ENCODE data around the gene LUC7L3. TPM values are rescaled to one million over a fixed set of nuclear protein-coding genes. Genes with fewer than 3 reads are reported as not detected.
"Not testable (repeated sequence)": the region's sequence is repeated elsewhere in the genome, so short reads cannot be mapped to it uniquely, and the experiment has no call there.

Gene LUC7L3
- total RNA-seq, 1 donor = 72.9 TPM

DNA sequence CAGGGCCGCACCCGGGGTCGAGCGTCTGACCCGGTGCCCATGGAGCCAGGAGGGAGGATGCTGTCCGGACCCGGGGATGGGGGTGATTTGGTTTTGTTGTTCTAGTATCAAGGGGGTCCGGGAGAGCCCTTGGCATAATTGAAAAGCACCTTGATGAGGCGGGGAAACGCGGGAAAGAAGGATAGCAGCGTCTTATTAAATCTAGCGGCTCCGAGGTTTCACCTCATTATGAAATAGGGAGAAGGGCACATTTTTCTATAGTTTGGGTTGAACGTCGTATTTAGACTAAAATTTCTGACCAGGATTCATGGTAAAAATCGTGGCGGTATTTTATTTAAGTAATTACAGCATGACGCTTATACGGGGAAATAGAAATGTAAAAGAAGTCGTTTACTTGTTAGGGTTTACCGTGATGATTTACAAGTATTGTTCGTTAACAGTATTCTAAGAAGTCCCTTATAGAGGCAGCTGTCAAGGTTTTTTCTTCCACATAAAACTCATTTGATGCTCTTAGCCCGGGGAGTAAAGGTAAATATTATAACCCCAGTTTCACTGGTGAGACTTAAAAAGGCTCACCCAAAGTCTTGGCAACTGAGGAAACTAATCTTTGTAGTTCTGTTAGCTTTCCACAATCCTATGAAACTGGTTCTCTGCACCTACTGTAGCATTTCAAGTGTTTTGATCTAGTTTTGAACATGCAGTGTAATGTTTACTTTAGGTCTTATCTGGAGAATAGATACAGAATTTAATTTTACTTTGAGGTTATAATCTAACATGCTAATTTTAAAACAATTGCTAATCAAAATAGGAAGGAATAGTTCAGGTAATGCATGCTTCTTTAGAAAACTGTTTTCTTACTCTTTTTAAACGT, 756 bp downstream of the LUC7L3 start:
- H3K4me3 ChIP-seq (ENCODE audit: low read length) = peak overlapping the region; percentile 97
- no peaks in the 10 kb centered on the region for H3K27me3 ChIP-seq (ENCODE audit: insufficient read depth, low read length)
- H3K4me1 ChIP-seq (ENCODE audit: insufficient read depth, low read length) = peaks cover 69% of the 10 kb centered on the region
- H3K9me3 ChIP-seq (ENCODE audit: low read depth, low read length) = no peaks in the 10 kb centered on the region

DNA sequence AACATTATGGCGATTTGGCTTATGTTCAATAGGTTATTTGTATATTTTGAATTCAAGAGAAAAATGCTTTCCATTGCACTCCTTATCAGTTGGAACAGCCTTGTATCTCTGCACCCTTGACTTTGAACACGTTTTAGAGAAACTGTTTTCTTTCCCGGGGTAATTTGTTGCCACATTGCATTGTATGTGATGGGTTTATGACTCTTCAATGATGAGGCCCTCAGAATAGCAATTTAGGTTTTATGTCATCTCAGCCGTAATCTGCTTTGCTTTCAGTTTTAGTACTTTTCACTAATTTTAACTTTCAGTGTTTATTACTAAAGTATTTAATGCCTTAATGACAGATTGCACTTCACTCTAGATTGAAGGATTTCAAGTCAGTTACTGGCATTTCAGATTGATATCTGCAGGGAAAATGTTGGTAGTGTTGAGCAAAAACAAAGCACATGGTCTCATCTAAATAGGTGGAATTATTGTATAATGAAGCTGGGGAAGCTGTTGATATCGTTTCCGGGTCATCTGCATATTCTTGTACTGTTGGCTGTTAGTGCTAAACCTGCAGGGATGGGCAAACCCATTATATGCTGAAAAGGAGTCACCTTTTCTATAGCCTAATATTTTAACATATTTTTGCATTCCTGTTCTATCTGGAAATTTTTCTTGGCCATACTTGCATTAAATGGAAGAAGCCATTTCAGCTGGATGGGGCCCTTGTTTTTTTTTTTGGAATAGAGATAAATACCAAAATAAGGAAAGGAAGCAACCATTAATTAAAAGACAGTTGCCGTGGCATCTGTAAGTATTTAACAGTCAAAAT, 2.0 kb downstream of the LUC7L3 start:
- Histone ChIP-seq H3K9me3 (ENCODE audit: low read depth, low read length) (no peaks in the 10 kb centered on the region), H3K4me3 (ENCODE audit: low read length) (peak overlapping the region; percentile 97), H3K27me3 (ENCODE audit: insufficient read depth, low read length) (no peaks in the 10 kb centered on the region), H3K4me1 (ENCODE audit: insufficient read depth, low read length) (peaks cover 62% of the 10 kb centered on the region)

DNA sequence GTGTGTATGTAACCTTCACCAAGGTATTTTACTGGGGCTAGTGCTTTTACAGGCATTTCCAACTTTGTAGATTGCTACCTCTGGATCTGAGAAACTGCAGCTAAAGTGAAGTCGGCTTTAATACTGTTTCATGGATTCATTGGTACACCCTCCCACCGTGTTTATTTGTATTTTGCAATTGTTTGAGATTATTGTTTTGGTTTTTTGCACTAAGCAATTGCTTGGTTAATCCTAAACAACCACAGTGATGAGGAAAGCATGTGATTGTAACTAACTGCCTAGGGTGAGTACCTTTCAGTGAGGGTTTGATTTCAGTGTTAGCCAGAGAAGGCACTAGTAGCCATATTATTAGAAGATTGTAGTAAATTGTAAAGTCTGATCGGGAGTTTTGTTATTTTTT, 3.3 kb downstream of the LUC7L3 start:
- H3K4me1 ChIP-seq (ENCODE audit: insufficient read depth, low read length) = peaks cover 62% of the 10 kb centered on the region
- no peaks in the 10 kb centered on the region for H3K9me3 ChIP-seq (ENCODE audit: low read depth, low read length)
- no peak overlapping the region for H3K4me3 ChIP-seq (ENCODE audit: low read length)
- H3K27me3 ChIP-seq (ENCODE audit: insufficient read depth, low read length) = no peaks in the 10 kb centered on the region

DNA sequence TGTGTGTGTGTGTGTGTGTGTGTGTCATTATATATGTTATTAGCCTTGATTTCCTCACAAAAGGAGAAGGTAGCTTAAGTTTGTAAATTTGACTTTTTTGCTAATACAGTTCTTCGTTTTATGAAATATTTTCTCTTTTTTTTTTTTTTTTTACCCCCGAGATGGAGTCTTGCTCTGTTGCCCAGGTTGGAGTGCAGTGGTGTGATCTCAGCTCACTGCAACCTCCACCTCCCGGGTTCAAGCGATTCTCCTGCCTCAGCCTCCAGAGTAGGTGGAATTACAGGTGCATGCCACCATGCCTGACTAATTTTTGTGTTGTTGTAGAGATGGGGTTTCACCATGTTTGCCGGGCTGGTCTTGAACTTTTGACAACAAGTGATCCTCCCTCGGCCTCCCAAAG, 5.2 kb downstream of the LUC7L3 start:
- not testable (repeated sequence) for H3K4me3 ChIP-seq (ENCODE audit: low read length); H3K9me3 ChIP-seq (ENCODE audit: low read depth, low read length); H3K27me3 ChIP-seq (ENCODE audit: insufficient read depth, low read length)
- H3K4me1 ChIP-seq (ENCODE audit: insufficient read depth, low read length) = peaks cover 56% of the 10 kb centered on the region

DNA sequence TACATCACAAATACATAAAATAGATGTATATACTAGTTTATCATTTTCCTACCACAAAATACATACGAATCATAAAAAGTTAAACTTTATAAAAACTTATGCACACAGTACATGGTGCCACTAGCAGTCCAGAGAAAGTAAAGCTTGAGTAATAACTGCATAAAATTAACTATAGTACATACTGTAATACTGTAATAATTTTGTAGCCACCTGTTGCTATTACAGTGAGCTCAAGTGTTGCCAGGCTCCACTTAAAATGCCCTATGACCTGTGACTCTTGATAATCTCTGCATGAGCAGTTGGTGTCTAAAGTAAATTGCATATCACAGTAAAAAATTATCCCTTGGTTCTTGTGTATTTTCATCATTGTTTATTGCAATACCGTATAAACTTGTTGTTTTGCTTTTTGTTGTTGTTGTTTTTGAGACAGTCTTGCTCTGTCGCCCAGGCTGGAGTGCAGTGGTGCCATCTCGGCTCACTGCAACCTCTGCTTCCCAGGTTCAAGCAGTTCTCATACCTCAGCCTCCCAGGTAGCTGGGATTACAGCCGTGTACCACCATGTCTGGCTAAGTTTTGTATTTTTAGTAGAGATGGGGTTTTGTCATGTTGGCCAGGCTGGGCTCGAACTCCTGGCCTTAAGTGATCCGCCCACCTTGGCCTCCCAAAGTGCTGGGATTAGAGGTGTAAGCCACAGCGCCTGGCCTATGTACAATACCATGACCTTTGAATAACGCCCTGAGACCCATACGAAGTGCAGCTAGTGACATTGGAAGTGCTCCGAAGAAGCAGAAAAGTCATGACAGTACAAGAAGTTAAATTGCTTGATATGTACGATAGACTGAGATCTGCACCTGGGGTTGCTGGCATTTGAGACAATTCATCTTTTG, 6.6 kb downstream of the LUC7L3 start:
- Histone ChIP-seq H3K4me1 (ENCODE audit: insufficient read depth, low read length) (peaks cover 63% of the 10 kb centered on the region), H3K27me3 (ENCODE audit: insufficient read depth, low read length) (no peaks in the 10 kb centered on the region), H3K9me3 (ENCODE audit: low read depth, low read length) (no peaks in the 10 kb centered on the region), H3K4me3 (ENCODE audit: low read length) (no peak overlapping the region)

DNA sequence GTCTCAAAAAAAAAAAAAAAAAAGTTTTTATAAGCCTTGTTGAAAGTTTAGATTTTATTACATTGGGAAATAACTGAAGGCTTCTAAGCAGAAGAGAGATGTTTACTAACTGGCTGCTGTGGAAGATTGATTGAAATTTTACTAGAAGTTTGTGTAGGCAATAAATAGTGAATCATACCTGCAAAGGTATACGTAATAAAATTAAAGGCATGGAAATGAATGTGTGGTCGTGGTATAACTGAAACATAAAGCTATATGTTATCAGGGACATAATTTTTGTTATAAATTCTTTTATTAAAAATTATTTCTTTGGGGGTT, 8.7 kb downstream of the LUC7L3 start:
- Histone ChIP-seq H3K4me3 (ENCODE audit: low read length) (no peak overlapping the region), H3K9me3 (ENCODE audit: low read depth, low read length) (no peaks in the 10 kb centered on the region), H3K4me1 (ENCODE audit: insufficient read depth, low read length) (peaks cover 55% of the 10 kb centered on the region), H3K27me3 (ENCODE audit: insufficient read depth, low read length) (no peaks in the 10 kb centered on the region)

DNA sequence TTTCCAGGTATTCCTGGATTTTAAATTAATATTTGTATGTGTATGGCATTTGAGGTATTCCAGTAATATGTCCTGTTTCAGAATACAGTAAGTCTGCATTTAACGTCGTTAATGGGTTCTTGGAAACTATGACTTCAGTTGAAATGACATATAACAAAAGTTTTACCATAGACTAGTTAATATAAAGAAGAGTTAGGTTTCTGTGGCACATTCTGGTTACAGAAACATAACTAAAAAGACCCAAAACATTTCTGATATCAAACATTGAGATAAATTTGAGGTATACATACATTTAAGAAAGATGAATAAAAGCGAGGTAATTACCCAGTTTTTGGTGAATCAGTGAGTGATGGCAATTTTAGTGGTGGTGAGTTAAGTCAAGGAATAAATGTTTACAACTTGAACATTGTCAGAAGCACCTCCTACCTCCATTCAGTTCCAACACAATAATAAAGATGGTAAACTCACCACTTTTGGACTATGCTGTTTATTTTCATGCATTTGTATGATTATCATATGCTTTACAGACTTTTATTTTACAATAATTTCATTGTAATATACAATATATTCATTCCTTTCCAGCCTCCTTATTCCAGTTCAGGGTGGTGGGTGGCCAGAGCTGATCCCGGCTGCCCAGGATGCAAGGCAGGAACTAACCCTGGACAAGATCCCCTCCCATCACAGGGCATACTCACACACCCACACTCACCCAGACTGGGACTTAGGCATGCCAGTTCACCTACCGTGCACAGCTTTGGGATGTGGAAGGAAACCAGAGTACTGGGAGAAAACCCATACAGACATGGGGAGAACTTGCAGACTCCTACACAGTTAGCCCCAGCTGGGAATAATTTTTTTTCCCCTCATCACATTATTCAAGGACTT, 9.7 kb downstream of the LUC7L3 start:
- H3K4me1 ChIP-seq (ENCODE audit: insufficient read depth, low read length) = peaks cover 49% of the 10 kb centered on the region

DNA sequence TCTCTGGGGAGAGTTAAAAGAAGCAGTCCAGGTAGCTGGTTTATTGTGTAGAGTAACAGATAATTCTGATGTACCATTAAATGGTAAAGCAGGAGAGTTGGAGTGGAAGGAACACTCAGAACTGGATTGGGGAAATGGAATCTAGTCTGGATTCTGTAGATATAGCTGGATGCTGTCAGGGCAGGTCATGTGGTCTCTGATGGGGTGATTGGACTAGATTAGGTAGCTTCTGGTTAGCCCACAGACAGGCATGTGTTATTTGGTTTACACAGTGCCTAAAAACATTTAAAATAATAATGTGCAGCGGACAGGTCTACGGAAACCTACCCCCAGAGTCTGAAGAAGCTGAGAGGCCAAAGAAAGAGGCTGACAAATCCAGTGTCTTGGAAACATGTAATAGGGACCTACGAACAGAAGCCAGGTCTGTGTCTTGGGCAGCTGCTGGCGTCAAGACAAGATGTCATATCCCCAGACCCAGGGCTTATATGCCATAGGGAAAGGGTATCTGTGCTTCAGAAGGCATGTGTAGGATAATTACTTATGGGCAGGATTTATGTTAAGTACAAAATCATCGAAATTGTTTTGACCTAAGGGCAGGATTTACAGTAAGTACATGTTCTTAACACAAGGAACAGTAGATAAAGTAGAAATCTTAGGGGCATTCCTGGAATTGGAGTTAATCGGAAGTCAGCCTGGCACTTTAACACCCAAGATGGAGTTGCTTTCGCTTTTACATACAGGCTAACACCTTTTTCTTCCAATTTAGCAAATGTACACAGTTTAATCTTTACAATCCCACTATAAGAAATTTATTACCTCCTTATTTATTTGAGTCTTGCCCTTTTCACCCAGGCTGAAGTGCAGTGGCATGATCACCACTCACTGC, 12.4 kb downstream of the LUC7L3 start:
- H3K27me3 ChIP-seq (ENCODE audit: insufficient read depth, low read length) = no peaks in the 10 kb centered on the region
- H3K4me1 ChIP-seq (ENCODE audit: insufficient read depth, low read length) = peaks cover 43% of the 10 kb centered on the region
- no peak overlapping the region for H3K4me3 ChIP-seq (ENCODE audit: low read length)
- H3K9me3 ChIP-seq (ENCODE audit: low read depth, low read length) = no peaks in the 10 kb centered on the region

More for the DNA sequence above, 9.7 kb downstream of the LUC7L3 start:
- Histone ChIP-seq H3K4me3 (ENCODE audit: low read length) (no peak overlapping the region), H3K9me3 (ENCODE audit: low read depth, low read length) (no peaks in the 10 kb centered on the region), H3K27me3 (ENCODE audit: insufficient read depth, low read length) (no peaks in the 10 kb centered on the region)

DNA sequence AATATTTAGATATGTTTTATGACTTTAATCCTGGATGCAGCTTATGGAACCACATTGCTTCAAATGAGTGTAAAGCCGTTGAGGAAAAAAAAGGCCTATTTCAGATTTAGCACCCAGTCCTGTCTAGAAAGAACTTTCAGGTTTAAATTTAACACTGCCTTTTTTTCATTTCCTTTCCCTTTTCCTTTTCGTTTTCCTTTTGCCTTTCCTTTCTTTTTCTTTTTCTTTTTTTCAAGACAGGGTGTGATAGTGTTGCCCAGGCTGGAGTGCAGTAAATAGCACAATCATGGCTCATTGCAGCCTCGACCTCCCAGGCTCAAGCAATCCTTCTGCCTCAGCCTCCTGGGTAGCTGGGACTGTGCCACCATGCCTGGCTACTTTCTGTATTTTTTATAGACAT, 15.9 kb downstream of the LUC7L3 start:
- Histone ChIP-seq H3K4me1 (ENCODE audit: insufficient read depth, low read length) (peaks cover 29% of the 10 kb centered on the region), H3K9me3 (ENCODE audit: low read depth, low read length) (no peaks in the 10 kb centered on the region), H3K4me3 (ENCODE audit: low read length) (no peak overlapping the region)

DNA sequence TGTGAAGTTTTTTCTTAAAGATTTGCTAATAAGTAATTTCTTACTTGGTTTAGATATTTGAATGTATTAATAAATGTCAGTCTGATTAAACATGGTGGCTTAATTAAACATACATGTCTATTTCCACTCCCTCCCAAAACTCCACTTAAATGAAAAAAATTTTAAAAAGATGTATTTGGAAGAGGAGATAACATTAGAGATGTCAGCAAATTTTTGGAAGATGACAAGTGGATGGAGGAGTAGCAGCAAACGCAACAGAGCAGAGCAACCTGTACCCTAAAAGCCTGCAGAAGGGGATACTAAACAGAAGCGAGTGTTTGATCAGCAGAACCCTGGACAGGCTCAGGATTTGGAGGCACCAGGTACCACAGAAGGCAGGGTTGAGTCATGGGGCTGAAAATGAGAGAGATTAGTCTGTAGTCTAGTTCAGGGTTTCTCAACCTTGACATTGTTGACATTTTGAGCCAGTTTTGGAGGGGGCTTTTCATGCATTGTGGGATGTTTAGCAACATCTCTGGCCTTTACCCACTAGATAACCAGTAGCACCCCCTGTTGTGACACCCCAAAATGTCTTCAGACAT, 17.8 kb downstream of the LUC7L3 start:
- no peaks in the 10 kb centered on the region for H3K27me3 ChIP-seq (ENCODE audit: insufficient read depth, low read length)
- H3K4me3 ChIP-seq (ENCODE audit: low read length) = no peak overlapping the region
- H3K4me1 ChIP-seq (ENCODE audit: insufficient read depth, low read length) = peaks cover 10% of the 10 kb centered on the region

More for the DNA sequence above, 15.9 kb downstream of the LUC7L3 start:
- H3K27me3 ChIP-seq (ENCODE audit: insufficient read depth, low read length) = no peaks in the 10 kb centered on the region

DNA sequence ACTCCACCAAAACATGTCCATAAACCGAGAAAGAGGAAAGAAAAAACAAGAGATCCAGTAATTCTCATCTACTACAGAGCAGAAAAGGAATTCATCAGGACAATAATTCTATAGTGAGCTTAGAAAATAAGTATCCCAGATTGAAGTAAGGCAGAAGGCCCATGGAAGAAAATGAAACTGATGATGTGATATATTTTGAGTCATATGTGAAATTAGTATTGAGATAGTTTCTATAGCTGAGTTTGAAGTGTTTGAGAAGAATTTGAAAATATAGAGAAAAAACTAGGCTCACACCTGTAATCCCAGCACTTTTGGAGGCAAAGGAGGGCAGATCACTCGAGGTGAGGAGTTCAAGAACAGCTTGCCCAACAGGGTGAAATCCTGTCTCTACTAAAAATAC, 19.7 kb downstream of the LUC7L3 start:
- Histone ChIP-seq H3K4me1 (ENCODE audit: insufficient read depth, low read length) (peaks cover 10% of the 10 kb centered on the region), H3K4me3 (ENCODE audit: low read length) (no peak overlapping the region), H3K27me3 (ENCODE audit: insufficient read depth, low read length) (no peaks in the 10 kb centered on the region), H3K9me3 (ENCODE audit: low read depth, low read length) (no peaks in the 10 kb centered on the region)

More for the DNA sequence above, 17.8 kb downstream of the LUC7L3 start:
- no peaks in the 10 kb centered on the region for H3K9me3 ChIP-seq (ENCODE audit: low read depth, low read length)

DNA sequence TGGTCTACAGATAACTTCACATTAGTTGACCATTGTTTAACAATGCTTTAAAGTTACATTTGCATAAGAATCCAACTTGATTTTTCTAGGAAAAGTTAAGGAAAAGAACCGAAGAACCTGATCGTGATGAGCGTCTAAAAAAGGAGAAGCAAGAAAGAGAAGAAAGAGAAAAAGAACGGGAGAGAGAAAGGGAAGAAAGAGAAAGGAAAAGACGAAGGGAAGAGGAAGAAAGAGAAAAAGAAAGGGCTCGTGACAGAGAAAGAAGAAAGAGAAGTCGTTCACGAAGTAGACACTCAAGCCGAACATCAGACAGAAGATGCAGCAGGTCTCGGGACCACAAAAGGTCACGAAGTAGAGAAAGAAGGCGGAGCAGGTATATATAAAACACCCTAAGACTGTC, 26.2 kb downstream of the LUC7L3 start:
- H3K9me3 ChIP-seq (ENCODE audit: low read depth, low read length) = no peaks in the 10 kb centered on the region
- no peaks in the 10 kb centered on the region for H3K27me3 ChIP-seq (ENCODE audit: insufficient read depth, low read length)
- no peaks in the 10 kb centered on the region for H3K4me1 ChIP-seq (ENCODE audit: insufficient read depth, low read length)
- H3K4me3 ChIP-seq (ENCODE audit: low read length) = no peak overlapping the region

DNA sequence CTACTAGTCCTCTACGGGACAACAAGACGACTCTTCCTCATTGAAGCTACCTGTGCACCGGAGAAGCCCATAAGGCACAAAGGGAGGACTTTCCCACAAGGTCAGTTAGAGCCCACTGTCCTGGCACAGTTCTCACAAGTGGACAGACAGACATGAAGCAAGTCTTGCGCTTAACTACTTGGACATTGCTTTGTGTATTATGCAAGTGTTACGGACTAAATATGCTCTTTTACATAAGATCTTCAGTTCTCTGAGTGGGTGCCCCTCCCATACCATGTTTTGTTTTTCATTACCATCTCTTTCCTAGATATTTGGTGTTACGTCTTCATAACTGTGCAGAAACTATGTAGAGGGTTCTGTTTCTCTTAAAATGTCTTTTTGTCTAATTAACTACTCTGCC, 29.8 kb downstream of the LUC7L3 start:
- Histone ChIP-seq H3K4me3 (ENCODE audit: low read length) (no peak overlapping the region), H3K4me1 (ENCODE audit: insufficient read depth, low read length) (no peaks in the 10 kb centered on the region), H3K27me3 (ENCODE audit: insufficient read depth, low read length) (no peaks in the 10 kb centered on the region), H3K9me3 (ENCODE audit: low read depth, low read length) (no peaks in the 10 kb centered on the region)
